Psoas muscle (tissue), 8 donors: Measurements from ENCODE around the gene TCHP. TPM values are rescaled to one million over a fixed set of nuclear protein-coding genes. Genes with fewer than 3 reads are reported as not detected.

Experiments
- ATAC-seq, 4 donors: fragments of 200-7000 bp; cut with Tn5 transposase; one replicate each; pipeline ENCODE4 v1.9.1; 2020; ENCODE audit warnings: moderate library complexity in 3 of 4, mild to moderate bottlenecking in 2 of 4
- DNase-seq, 2 donors: peaks; one replicate each; pipeline ENCODE4 v3.0.0-alpha.2; 2020
- H3K27ac ChIP-seq: fragments of 200-600 bp; one replicate; pipeline ENCODE4 v1.8.0; 2022
- H3K27me3 ChIP-seq, 3 donors: fragments of 200-600 bp in 1 of 3; one replicate each; pipeline versions ENCODE4 v1.6.1 to v1.8.0; 2013 to 2022; ENCODE audit warnings: low read length in 2 of 3, mild to moderate bottlenecking in 2 of 3, moderate library complexity in 1 of 3; ENCODE audit not compliant: insufficient read depth in 3 of 3
- H3K36me3 ChIP-seq, 2 donors: fragments of 200-600 bp in 1 of 2; one replicate each; pipeline versions ENCODE4 v1.6.1 to v1.8.0; 2013 to 2022; ENCODE audit warnings: low read depth in 1 of 2, mild to moderate bottlenecking in 1 of 2, moderate library complexity in 1 of 2; ENCODE audit not compliant: insufficient read depth in 1 of 2
- H3K4me1 ChIP-seq: fragments of 200-600 bp; one replicate; pipeline ENCODE4 v1.8.0; 2022
- H3K4me3 ChIP-seq: fragments of 200-600 bp; one replicate; pipeline ENCODE4 v1.8.0; 2022; ENCODE audit warnings: mild to moderate bottlenecking
- H3K9me3 ChIP-seq: fragments of 200-600 bp; one replicate; pipeline ENCODE4 v1.8.0; 2022
- CTCF ChIP-seq: fragments of 200-600 bp; IDR thresholded peaks from one replicate; pipeline ENCODE4 v1.8.0; 2022; ENCODE audit warnings: antibody characterized with exemption
- WGBS, 3 donors: extraction: QIAGEN DNeasy Blood & Tissue Kit; methylation state at CpG; one replicate each; pipeline versions ENCODE4 v1.1.6 to v1.1.7; 2013; 5-methylcytosine and 5-hydroxymethylcytosine counted together
- intact Hi-C, 2 donors: fragments of 100-400 bp; cut with DNase I; formaldehyde crosslinking; loops; one replicate each; pipeline versions ENCODE4 v1.11.0 to v1.14.2; 2022
- polyA plus RNA-seq, 3 donors: library from polyadenylated mRNA; stranded (reverse); fragments of 200-250 nt; gene quantifications; one replicate each; pipeline ENCODE4 v1.2.3, GENCODE V29; 2013
- total RNA-seq, 4 donors: library from RNA; stranded (reverse); fragmentation: NEBNext Ultra II Directional in 2 of 4; extraction: Animal tissue kit (Norgen Biotek cat#: 25700) in 2 of 4; gene quantifications; one replicate each; pipeline versions ENCODE4 v1.2.1 to v1.2.4, GENCODE V29; 2021 to 2023
- donor health status: healthy with polysubstance abuse.
- donor health status: DM: no; HTN: no; CAD: no; lungs with moderate emphysema.
- donor health status: Bipolar disorder and iron deficiency.
- donor health status: healthy.
- donor health status: DM: yes; HTN: yes; CAD: no.
- donor health status: DM: no; HTN: no; CAD: no.
- donor health status: DM: no; HTN: no; CAD: no.
- donor health status: DM: yes; HTN: yes; CAD: no.

Gene TCHP
- total and polyA plus RNA-seq, 7 donors, result 4.5 to 14.8 (median 8.2) TPM

- H3K4me1 ChIP-seq, result peaks cover 60% of the 10 kb centered on the region
- H3K4me3 ChIP-seq, result no peak overlapping the region
- DNase-seq, result no peak
- intact Hi-C loops, result no loop called here
- H3K36me3 ChIP-seq, result peaks cover 3 to 74% of the 10 kb centered on the region in 2 donors
- WGBS, 3 donors, result 15 to 30% (median 19%) methylated on average over 1 of the region's 1 CpG
- no peaks in the 10 kb centered on the region for H3K9me3 ChIP-seq
- peak overlapping the region; percentile 68 for H3K27ac ChIP-seq
- peak; percentile 61 to 72 (median 68) for ATAC-seq
- no peaks in the 10 kb centered on the region for H3K27me3 ChIP-seq
- TF ChIP-seq CTCF, result no peak
Observed at GRCh38 chr12:109949089-109949488, 49.0 kb downstream of the TCHP start.

- H3K9me3 ChIP-seq, result no peaks in the 10 kb centered on the region
- no peak for ATAC-seq
- DNase-seq, result no peak
- no peaks in the 10 kb centered on the region for H3K27me3 ChIP-seq
- TF ChIP-seq CTCF, result no peak
- H3K4me1 ChIP-seq, result peaks cover 60% of the 10 kb centered on the region
- intact Hi-C loops, result loop anchor here in 1 of 2 donors (5.0 kb wide), 1 partner anchor 47 kb away; the partner anchor contains the start of genes ANKRD13A and GIT2
- peak overlapping the region; percentile 68 for H3K27ac ChIP-seq
- H3K4me3 ChIP-seq, result no peak overlapping the region
- H3K36me3 ChIP-seq, result peaks cover 3 to 76% of the 10 kb centered on the region in 2 donors
Observed at GRCh38 chr12:109950625-109951024, 50.6 kb downstream of the TCHP start.

- ATAC-seq (peak; percentile 59 to 77 (median 60)), DNase-seq (no peak)
- TF ChIP-seq CTCF, result no peak
- intact Hi-C loops, result loop anchor here in 1 of 2 donors (5.0 kb wide), 1 partner anchor 46 kb away; the partner anchor contains the start of genes ANKRD13A and GIT2
- peaks cover 58% of the 10 kb centered on the region for H3K4me1 ChIP-seq
- H3K27me3 ChIP-seq, result no peaks in the 10 kb centered on the region
- H3K9me3 ChIP-seq, result no peaks in the 10 kb centered on the region
- 32 to 46% (median 37%) methylated on average over 5 of the region's 5 CpGs for WGBS, 3 donors
- no peak overlapping the region for H3K4me3 ChIP-seq
- peak overlapping the region; percentile 68 for H3K27ac ChIP-seq
- H3K36me3 ChIP-seq, result peaks cover 3 to 82% of the 10 kb centered on the region in 2 donors
Observed at GRCh38 chr12:109951136-109951535, 51.1 kb downstream of the TCHP start.

- DNase-seq, result peak; percentile 62 to 75
- TF ChIP-seq CTCF, result no peak
- intact Hi-C loops, result loop anchor here in 1 of 2 donors (5.0 kb wide), 1 partner anchor 46 kb away; the partner anchor contains the start of genes ANKRD13A and GIT2
- Histone ChIP-seq H3K27ac (peak overlapping the region; percentile 68), H3K4me3 (no peak overlapping the region), H3K9me3 (no peaks in the 10 kb centered on the region), H3K36me3 (peaks cover 3 to 83% of the 10 kb centered on the region in 2 donors), H3K27me3 (no peaks in the 10 kb centered on the region), H3K4me1 (peaks cover 54% of the 10 kb centered on the region)
- peak; percentile 67 to 88 (median 80) for ATAC-seq
- 31 to 39% (median 36%) methylated on average over 7 of the region's 7 CpGs for WGBS, 3 donors
Observed at GRCh38 chr12:109951751-109952150, 51.7 kb downstream of the TCHP start.
